22Rv1 (cell line): Measurements from ENCODE around the gene APOA1.

ENCODE experiments used
- CTCF ChIP-seq: fragments of 450-650 bp; IDR thresholded peaks from 2 replicates; pipeline ENCODE4 v1.5.1; 2017; ENCODE audit warnings: mild to moderate bottlenecking
- ZFX ChIP-seq: fragments of 450-650 bp; IDR thresholded peaks from 2 replicates; pipeline ENCODE4 v1.6.1; 2017; ENCODE audit warnings: antibody characterized with exemption, borderline replicate concordance

GRCh38 chr11:116826751-116827431 lies 10.5 kb downstream of the APOA1 start:
- TF ChIP-seq CTCF: no peak
- no peak for TF ChIP-seq ZFX
